Measurements from ENCODE around the gene ASMT.

GRCh38 chrX:1686642-1687041 lies 71.8 kb downstream of the ASMT start:
- no peak for TF ChIP-seq CTCF (IDR thresholded peaks at IDR 0.05; ENCODE audit: insufficient read depth, low read length)
- no peak for TF ChIP-seq SPI1 (IDR thresholded peaks at IDR 0.05; ENCODE audit: borderline replicate concordance, low read depth)

Measured in HL-60 (cell line).